Suprapubic skin (tissue), 4 donors: ENCODE results near the gene SPOCK2.

Experiments used
- CTCF ChIP-seq, 2 donors: fragments of 200-600 bp in 1 of 2; fragments of 450-650 bp in 1 of 2; sonication (generic) in 1 of 2; IDR thresholded peaks; one replicate each; pipeline ENCODE4 v1.5.1; 2016 to 2019; ENCODE audit warnings: antibody characterized with exemption in 2 of 2, mild to moderate bottlenecking in 1 of 2, moderate library complexity in 1 of 2
- POLR2A ChIP-seq, 2 donors: fragments of 450-650 bp; IDR thresholded peaks; one replicate each; pipeline ENCODE4 v1.6.1; 2017; ENCODE audit warnings: antibody characterized with exemption in 2 of 2, mild to moderate bottlenecking in 2 of 2, moderate library complexity in 2 of 2
- POLR2AphosphoS5 ChIP-seq, 3 donors: sonication (generic); formaldehyde crosslinking; IDR thresholded peaks; one replicate each; pipeline ENCODE4 v1.6.1; 2017; ENCODE audit warnings: antibody characterized with exemption in 3 of 3

GRCh38 chr10:72044417-72045041 is 43.8 kb downstream of the SPOCK2 start:
- TF ChIP-seq POLR2A (IDR thresholded peaks at IDR 0.05) (no peak), CTCF (IDR thresholded peaks at IDR 0.05) (no peak), POLR2AphosphoS5 (IDR thresholded peaks at IDR 0.05) (no peak)
